Measurements from ENCODE around the gene KLHL29.

DNA sequence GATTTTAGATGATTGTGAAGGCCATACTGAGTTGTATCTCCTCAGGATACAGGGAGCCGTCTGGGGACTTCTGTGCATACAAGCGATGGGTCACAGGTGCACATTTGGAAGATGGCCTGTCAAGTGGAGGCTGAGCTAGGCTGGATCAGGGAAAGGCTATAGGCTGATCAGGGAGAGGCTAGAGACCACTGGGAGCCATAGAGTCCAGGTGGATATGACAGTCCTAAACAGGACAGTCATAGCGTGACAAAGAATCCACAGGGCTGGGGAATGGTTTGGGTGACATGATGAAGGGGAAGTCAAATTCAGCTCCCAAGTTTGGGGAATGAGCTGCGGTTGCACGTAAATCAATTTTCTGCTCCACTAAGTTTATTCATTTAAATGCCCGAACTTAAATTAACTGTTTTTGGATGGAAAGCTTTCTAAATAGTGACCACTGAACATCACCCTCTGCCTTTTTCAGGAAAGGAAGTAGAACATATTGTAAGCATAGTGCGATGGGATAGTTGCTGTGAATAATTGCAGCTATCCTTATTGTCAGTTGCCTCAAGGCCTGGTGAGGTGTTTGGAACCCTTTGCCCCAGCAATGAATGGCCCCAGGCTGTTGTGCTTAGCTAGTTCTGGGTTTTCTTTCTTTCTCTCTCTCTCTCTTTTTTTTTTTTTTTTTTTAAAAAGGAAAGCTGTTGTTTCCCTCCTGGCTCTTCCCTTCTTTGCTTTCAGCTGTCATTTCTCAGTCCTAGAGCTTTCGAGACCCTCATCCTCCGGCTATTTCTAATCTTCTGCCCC lies 50.5 kb downstream of the KLHL29 start:
- TF ChIP-seq POLR2AphosphoS5 (IDR thresholded peaks at IDR 0.05; ENCODE audit: low read depth, low read length) (no peak), POLR2A (IDR thresholded peaks at IDR 0.05; ENCODE audit: low read depth, low read length) (no peak)
